Stimulated activated CD4-positive, alpha-beta T cell treated with anti-CD3 and anti-CD28 coated beads, Interleukin-15, amount 100 ng/mL, for 24 hours (primary cell): ENCODE measurements around the gene CABYR.
"Not testable (repeated sequence)": the region's sequence is repeated elsewhere in the genome, so short reads cannot be mapped to it uniquely, and the experiment has no call there.

Experiments
- DNase-seq: peaks from one replicate; pipeline ENCODE4 v3.0.0-alpha.2; 2020

CABYR gene

DNA sequence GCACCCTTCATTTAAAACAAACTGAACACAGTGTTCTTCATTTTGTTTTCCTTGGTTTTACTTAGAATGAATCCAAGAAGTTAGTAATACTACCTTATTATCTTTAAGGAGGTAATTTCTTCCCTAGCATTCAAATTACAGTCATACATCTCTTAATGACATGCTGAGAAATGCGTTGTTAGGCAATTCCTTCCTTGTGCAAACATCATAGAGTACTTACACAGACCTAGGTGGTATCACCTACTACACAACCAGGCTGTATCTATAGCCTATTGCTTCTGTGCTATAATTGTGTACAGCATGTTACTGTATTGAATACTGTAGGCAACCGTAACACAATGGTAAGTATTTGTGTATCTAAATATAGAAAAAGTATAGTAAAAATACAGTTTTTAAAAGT is 8.4 kb upstream of the CABYR start:
- no peak for DNase-seq

DNA sequence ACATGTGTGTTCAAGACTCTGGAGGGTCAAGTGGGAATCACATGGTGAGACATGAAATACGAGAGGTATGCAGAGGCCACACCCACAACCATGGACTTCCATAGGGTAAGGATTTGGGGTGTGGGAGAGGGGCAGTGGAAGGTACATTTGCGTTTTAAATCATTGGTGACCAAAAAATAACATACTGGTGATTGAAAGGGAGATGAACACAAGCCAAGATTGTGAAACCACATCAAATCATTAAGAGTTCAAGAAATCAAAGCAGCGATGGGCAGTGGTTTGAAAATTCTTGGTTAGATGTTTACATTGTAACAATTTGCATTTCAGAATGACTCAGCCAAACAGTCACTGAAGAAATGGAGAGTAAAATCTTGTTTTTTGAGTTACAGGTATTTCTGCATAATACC is 1.9 kb upstream of the CABYR start:
- no peak for DNase-seq

DNA sequence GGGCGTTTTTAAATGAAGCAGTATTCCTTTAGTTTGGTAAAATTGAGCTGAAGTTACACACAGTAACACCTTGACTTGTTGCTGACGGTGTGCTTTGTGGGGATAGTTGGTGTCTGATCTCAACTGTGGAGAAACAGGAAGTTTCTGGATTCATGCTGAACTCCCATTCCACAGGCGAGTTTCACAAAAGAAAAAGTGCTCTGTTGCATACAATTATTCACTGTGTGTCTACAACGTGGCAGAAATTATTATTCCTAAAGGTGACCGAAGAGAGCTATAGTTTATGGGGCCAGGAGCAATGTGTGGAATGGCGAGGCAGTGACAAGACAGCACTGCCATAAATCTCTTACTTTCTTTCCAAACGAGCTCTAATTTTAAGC is 463 bp upstream of the CABYR start:
- no peak for DNase-seq

DNA sequence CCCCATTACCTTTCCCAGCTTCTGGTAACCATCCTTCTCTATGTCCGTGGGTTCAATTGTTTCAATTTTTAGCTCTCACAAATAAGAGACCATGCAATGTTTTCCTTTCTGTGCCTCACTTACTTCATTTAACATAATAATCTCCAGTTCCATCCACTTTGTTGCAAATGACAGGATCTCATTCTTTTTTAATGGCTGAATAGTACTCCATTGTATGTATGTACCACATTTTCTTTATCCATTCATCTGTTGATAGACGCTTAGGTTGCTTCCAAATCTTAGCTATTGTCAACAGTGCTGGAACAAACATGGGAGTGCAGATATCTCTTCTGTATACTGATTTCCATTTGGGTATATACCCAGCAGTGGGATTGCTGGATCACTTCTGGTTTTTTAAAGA is 1.8 kb downstream of the CABYR start:
- DNase-seq: no peak

DNA sequence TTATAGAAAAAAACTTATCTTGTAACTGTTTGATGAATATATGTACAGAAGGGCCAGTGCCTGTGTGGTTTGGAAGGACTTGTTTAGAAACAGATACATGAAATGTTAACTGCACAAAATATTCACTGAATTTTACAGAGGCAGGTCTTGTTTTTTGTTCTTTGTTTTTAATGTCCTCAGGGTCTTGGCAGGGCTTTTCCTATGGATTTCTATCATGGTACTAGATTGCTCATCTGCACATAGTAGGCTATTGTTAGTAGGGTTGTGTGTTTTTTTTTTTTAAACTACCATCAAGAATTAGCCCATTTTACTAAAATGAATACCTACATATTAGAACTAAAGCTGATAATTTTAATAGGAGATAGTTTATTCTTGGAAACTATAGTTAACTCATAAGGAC is 3.5 kb downstream of the CABYR start:
- DNase-seq: no peak

DNA sequence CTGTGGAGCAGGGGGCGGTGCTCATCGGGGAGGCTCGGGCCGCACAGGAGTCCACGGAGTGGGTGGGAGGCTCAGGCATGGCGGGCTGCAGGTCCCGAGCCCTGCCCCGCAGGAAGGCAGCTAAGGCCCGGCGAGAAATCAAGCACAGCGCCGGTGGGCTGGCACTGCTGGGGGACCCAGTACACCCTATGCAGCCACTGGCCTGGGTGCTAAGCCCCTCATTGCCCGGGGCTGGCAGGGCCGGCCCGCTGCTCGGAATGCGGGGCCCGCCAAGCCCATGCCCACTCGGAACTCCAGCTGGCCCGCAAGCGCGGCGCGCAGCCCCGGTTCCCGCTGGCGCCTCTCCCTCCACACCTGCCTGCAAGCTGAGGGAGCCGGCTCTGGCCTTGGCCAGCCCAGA is 10.7 kb downstream of the CABYR start:
- DNase-seq: not testable (repeated sequence)

DNA sequence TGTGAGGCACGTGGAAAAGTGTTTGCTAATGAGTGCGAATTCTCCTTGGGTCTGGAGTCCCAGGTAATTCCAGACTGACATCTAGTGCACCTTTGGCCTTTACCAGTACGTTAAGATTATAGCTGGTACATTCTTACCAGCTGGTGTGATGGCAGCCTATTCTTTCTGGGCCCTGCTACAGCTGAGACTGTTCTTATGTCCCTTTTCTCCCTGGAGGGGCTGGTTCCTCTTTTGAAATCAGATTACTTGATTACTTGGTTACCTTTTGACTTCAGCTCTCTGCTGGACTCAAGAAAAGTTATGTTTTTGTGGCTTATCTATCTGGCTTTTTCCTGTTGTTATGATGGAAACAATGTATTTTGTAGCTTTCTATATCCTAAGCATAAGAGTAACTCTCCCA is 14.5 kb downstream of the CABYR start:
- no peak for DNase-seq

DNA sequence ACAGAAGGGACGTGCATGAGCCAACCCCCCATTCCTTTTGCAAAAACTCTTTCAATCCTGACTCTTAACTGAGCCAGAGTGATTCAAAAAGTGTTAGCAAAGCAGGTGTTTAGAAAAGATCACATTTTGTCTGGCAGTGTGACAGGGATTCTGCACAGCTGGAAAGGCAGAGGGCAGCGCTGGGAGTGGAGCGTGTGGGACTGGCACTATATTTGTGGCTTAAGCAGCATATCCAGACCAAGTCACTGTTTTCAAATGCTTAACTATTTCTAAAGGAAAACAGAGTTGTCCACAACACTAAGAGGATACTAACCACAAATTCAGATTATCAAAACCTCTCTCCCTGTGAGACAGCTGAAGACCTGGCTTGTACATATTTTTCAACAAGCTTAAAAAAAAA is 19.0 kb downstream of the CABYR start:
- DNase-seq: no peak

DNA sequence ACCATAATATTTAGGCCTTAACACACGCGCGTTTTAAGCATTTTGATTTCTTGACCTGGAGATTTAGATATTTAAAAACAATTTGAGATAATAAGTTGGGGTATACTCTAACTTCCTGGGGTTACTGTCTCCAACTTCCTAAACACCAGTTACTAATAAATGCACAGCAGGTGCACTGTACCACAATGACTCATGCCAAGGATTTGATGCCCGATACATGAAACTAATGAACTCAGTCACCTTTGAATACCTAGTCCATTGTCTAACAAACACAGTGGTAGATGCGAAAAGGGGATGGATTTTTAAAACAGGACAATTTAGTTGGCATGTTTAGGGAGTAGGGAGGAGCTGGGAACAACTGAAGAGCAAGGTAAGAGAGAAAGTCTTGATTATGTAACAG is 21.2 kb downstream of the CABYR start:
- DNase-seq: no peak

DNA sequence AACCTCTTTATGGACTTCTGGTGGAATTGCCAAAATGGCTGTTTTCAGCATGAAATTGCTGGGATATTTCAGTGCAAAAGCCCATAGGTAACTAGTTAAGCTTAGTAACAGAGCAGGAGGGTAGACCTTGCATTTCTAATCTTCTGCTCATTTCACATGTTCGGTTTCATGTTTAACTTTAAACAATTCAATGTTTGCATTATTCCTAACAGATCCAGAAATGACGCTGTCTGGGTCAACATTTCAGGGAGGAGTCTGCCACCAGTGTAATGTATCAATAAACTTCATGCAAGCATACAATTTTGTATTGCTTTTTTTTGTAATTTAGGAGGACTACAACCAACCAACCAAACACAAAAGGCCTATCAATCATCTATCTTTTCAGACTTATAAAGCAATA is 22.4 kb downstream of the CABYR start:
- DNase-seq: no peak

DNA sequence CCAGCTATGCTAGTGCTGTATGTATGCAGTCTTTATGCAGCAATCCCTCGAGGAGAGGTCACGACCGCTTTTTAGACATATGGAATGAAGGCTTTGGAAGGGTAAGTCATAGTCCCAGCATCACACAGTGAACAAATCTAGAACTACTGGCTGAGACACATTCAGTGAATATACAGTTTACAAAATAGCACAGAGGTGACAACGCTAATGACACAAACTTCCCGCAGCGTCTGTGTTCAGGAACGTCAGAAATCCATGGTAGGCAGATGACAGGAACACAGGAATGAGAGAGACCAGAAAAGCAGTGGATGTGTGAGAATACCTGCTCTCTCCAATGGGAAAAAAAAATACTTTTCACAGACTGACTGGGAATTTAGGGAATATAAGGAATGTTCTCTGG is 29.6 kb downstream of the CABYR start:
- DNase-seq: no peak

DNA sequence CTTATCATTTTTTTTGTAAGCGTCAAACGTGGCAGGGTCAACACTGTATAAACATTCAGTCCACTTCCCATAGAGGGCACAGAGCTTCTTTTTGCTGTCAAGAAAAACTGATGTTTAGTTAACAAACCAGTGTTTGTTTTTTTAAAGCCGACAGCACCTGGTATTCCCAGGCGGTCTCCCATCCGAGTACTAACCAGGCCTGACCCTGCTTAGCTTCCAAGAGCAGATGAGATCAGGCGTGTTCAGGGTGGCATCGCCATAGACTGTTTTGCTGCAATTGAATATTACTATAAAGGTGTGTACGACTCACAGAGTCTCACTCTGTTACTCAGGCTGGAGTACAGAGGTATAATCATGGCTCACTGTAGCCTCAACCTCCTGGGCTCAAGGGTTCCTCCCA is 31.5 kb downstream of the CABYR start:
- peak; percentile 7 for DNase-seq

DNA sequence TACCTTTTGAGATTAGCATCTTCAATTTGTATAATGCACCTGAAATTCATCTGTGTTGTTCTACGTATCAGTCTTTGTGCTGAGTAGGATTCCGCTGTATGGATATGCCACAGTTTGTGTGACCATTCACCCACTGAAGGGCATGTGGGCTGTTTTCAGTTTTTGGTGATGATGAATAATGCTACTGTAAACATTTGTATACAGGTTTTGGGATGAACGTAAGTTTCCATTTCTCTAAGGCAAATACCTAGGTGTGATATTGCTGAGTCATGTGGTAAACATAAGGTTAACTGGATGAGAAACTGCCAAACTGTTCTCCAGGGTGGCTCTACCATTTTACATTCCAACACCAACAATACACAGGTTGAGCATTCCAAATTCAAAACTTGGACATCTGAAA is 35.1 kb downstream of the CABYR start:
- no peak for DNase-seq

DNA sequence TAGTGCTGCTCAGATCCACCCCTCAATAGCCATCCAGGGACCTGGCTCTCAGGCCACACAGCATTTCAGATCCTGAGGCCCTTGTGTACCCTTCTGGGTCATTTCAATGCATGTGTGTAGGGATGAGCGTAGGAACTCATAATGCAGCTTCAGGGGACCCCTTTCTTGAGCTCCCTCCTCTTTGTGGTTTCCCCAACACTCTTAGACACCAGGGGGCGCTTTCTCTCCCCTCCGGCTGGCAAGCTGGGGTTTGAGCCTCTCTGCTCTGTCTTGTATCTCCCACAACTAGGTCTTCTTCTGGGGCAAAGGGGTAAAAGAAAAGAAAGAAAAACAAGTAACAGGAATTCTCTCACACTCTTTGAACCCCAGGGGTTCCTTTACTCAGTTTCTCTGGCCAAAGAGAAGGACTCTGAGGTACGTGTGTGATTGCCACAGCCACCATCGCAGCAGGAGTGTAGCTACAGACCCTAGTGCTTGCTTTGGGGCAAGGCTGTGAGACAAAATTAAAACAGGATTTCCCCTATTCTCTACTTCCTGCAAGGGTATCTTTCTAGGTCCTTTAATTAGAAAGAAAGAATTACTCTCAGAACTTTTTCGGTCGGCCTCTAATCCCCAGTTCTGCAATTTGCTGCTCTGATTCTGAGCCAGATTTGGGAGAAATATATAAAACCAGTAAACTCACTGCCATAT is 38.0 kb downstream of the CABYR start:
- DNase-seq: peak; percentile 70

DNA sequence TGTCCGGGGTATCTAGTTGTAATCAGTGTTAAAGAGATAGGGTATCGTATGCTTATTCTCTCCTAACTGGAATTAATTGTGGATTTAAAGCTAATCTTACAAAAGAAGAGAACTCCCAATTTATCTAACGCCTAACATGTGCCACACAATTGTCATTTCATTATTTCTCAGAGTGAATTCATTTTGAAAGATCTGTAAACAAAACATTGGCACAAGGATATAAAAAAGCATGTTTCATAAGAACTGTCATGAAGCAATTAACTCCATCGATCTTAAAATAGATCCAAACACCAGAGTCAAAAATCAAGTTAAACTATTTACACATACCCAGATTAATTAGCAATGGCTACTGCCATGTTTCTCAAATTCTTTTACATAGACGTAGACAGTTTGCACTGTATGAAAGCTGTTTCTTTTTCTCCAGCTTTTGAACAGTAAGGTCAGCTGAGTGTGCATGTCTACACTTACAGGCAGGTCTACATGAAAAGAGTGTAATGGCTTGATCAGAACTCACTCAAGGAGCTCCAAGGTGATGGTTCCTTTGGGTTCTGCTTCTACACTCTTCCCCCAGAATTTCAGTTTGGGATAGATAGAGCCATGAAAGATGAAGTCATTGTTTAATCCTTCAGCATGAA is 38.8 kb downstream of the CABYR start:
- DNase-seq: no peak

DNA sequence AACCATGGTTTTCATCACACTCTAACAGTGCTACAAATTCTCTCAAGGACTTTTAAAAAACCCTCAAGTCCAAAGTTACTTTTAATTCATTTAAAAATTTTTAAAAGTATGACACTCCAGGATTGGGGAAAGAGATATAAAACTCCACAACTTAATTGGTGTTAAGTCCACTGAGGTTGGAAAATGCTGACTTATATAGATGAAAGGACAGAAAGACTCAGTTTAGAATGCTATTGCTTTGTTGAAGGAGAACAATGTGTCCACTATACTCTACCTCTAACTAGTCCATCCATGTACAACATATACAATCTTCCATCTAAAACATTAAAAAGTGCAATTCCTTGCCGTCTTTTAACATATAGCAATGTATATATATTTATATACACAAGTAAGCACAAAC is 41.2 kb downstream of the CABYR start:
- DNase-seq: no peak

DNA sequence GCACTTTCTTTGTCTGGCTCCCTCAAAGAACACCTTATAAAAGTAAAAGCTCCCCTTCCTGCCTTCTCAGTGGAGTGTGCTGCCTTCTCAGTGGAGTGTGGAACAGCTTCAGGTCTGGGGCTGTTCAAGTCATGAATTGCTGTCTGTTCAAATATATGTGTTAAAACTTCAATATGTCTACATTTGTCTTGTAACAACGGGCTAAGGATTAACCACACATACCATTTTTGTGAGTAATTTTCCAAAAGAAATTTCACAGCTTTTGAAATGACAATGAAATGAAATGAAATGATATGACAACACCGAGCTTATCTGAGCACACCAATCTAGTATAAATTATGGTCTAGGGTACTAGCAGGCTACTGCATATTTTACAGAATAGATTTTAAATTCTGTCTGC is 42.9 kb downstream of the CABYR start:
- DNase-seq: no peak

DNA sequence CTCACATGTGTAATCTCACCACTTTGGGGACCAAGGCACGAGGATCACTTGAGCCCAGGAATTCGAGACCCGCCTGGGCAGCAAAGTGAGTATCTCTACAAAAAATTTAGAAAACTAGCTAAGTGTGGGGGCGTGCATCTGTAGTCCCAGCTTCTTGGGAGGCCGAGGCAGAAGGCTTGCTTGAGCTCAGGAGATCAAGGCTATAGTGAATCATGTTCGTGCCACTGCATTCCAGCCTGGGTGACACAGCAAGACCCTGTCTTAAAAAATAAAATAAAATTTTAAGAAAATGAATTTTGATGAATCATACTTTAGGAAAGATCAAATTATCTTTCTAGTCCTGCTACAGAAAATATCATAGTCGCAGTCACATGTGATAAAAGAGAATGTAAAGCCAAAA is 46.9 kb downstream of the CABYR start:
- DNase-seq: no peak

DNA sequence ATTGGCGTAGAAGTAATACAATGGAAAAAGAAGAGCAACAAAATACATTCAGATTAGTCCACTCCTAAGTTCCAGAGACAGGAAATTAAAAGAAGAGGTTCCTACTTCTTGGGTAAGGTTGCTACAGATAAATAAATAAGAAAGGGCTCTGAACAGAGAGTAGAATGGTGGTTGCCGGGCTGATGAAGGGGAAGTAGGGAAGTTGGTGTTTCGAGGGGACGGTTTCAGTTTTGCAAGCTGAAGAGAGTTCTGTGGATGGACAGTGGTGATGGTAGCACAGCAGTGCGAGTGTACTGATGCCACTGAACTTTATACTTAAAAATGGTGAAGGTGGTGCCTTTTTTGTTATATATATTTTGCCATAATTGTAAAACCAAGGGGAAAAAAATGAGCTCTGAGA is 48.2 kb downstream of the CABYR start:
- DNase-seq: no peak

DNA sequence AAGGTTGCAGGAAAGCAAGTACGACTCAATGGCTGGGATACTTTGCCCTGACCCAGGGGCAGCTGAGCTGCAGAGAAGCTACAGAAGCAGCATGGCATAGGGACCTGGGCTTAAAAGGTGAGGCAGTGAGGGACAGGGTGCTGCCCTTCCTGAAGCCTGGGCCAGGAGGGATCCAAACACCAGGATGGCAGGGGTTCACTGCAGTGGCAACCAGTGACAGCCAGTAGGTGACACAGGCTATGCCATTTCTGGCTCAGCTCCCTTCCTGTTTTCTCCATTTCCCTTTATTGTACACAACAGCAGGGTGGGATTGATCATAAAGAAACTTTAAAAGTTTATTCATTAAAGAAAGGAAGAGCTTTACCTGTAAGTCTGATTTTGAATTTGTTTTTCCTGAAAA is 48.8 kb downstream of the CABYR start:
- DNase-seq: no peak

DNA sequence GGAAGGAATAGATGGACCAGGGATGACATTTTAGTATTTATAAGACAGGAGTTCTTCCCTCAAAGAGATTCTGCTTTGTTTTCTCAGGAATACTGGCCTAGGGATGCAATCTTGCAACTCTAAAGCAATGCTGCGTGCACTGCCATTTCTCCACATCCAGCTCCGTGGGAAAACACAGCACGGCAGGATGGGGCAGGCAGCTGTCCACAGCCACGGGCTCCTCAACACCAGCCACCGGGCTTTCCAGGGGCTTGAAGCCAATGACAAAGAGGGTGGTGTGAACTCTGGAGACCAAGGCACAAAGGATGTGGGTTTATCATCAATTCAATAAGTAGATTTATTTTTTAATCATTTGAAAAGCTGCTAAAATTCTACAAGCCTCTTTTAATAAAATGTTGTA is 49.3 kb downstream of the CABYR start:
- DNase-seq: no peak

DNA sequence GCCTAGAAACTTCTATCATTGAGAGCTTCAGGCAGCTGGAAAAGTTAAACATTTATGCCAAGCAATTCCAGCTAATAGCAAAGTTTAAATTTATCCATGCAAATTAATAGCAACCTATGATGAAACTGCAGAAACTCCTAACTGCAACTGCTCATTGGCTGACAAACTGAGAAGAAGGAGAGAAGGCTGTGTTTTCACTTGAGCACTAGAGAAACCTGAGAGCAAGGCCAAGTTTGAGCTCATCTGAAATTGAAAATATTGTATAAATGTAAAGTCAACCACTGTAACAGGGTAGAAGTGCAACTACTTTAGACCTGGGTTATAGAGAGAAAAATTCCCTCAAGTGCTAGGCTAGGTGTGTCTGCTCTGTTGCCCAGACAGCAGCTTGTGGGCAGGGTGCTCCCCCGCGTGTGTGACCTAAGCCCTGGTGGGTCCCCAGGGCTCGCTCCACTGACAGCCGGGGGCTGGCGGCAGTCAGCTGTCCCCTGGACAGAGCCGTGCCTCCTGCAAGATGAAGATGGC is 50.2 kb downstream of the CABYR start:
- DNase-seq: no peak

DNA sequence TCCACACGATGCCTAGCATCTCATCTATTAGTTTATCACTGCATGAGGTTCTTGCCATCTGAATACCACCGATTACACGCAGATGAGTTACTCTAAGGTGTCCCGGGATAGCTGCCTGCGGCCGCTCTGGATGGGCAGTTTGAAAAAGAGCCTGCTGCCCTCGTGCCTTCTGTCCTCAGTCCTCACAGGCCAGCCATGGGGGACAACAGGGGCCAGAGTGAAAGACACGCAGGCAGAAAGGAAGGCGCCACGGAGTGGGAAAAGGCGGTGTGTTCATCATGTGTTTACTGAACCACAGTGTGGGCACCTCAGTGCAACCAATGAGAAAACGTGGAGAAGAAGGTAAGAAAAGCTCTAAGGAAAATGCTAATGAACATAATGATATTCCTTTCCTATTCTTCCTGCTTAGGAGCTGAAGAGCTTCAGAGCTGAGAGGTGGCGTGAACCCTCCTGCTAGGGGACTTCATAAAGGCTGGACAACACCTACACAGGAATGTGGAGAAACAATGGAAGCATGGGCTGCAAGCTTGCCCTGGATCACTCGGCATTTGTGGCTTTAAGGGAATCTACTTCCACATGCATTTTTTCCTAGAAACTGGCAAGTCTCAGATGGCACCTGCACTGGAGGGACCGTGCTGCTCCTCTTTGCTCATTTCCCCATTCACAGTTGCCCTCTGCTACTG is 50.9 kb downstream of the CABYR start:
- no peak for DNase-seq

DNA sequence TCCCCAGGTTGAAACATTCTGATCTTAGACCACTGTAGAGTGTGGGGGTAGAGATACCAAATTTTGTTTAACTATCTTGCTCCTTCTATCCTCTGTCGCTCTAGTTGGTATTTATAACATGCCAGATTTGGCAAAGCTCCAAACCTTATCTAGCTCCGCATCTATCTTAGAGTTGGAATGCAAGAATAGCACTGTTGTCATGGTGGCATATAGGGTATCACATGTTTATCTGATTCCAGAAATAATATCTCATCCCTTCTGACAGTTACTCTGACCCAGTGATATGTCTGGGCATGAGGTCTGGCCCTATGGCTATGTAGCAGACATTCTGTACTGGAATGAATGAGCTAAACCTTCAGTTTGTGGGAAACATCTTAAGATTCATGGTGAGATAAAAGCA is 51.7 kb downstream of the CABYR start:
- no peak for DNase-seq
